Cardiac septum (tissue), 1 donor: ENCODE data around the gene KRT75. TPM values are rescaled to one million over a fixed set of nuclear protein-coding genes. Genes with fewer than 3 reads are reported as not detected.
"Not testable (repeated sequence)": the region's sequence is repeated elsewhere in the genome, so short reads cannot be mapped to it uniquely, and the experiment has no call there.

Experiments
- DNase-seq: peaks from one replicate; pipeline ENCODE4 v3.0.0-alpha.2; 2020; ENCODE audit warnings: low spot score
- intact Hi-C: fragments of 100-400 bp; cut with DNase I; formaldehyde crosslinking; loops from one replicate; pipeline ENCODE4 v1.14.0; 2022
- long read RNA-seq: library from polyadenylated mRNA; unstranded; transcript quantifications from one replicate; pipeline ENCODE4 v2.0.0, GENCODE V29; 2021
- total RNA-seq: library from RNA; stranded (reverse); fragmentation: NEBNext Ultra II Directional; extraction: Animal tissue kit (Norgen Biotek cat#: 25700); gene quantifications from one replicate; pipeline ENCODE4 v1.2.1, GENCODE V29; 2021
- donor health status: DM: no; HTN: no; CAD: no.

The KRT75 gene
- total RNA-seq, result not detected
- long read RNA-seq, result 0 reads

DNA sequence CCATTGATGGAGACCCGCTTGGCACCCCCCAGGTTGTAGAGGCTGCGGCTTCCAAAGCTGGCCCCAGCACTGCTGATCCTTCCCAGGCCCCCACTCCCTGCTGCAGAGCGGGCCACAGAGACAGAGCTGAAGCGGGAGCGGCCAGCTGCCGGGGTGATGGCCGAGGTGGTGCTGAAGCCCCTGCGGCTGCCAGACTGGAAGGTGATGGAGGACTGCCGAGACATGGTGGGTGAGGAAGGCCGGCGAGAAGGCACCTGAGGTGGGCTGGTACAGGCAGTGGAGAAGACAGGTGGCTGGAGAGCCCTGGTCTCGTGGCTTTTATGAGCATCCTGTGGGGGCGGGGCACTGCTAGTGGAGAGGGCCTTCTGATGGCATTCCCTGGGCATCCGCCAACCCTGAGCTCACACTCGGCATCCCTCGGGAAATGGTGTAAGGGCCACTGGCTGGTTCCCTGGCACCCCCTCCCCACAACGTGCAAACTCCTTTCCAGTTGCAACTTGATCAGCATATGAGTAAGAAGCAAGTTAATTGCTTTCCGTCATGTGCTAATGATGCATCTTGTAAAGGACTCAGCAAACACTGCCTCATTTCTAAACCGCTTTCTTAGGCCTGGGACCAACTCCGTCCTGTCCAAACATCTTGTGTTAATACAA is at the start of gene KRT75:
TSS of gene KRT75 (minus strand) at position 291 of the 653 bp plus-strand sequence. CDS start at position 224, 67 bp downstream.
- intact Hi-C loops, result no loop called here
- no peak for DNase-seq

- intact Hi-C loops, result no loop called here
Measured at GRCh38 chr12:52480073-52480472, 45.9 kb upstream of the KRT75 start.

GRCh38 chr12:52477651-52478050 is 43.5 kb upstream of the KRT75 start:
- no peak for DNase-seq
- intact Hi-C loops, result no loop called here

More at GRCh38 chr12:52480073-52480472, 45.9 kb upstream of the KRT75 start:
- DNase-seq, result no peak

- intact Hi-C loops, result no loop called here
- DNase-seq, result no peak
Measured at GRCh38 chr12:52474212-52474611, 40.0 kb upstream of the KRT75 start.

DNA sequence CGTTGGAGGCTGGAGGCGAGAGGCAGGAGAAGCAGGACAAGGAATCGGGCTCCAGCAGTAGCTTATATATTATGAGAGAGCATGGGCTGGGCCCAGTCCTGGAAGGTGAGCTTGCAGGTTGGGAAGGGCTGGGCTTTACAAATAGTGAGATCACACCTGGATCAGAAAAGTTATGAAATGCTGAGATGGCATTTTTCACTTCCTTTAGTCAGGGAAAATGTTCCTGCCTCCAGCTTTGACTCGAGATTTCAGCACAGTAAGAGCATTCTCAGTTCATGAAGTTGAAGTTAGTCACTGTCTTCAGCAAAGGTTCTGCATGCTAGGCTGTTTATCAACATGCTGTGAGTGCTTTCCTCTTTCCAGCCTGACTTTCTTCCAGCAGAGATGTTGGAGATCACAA is 39.6 kb upstream of the KRT75 start, which contains the start of gene KRT6C:
TSS of gene KRT6C (minus strand) at position 38 of the 400 bp plus-strand sequence. CDS start 68 bp downstream, outside the sequence.
- intact Hi-C loops, result no loop called here
- DNase-seq, result no peak

GRCh38 chr12:52469853-52470252 is 35.7 kb upstream of the KRT75 start:
- intact Hi-C loops, result no loop called here
- no peak for DNase-seq

GRCh38 chr12:52464897-52465296 is 30.7 kb upstream of the KRT75 start:
- intact Hi-C loops, result no loop called here

GRCh38 chr12:52461693-52462092 is 27.5 kb upstream of the KRT75 start:
- DNase-seq, result no peak
- intact Hi-C loops, result no loop called here

More at GRCh38 chr12:52464897-52465296, 30.7 kb upstream of the KRT75 start:
- no peak for DNase-seq

DNA sequence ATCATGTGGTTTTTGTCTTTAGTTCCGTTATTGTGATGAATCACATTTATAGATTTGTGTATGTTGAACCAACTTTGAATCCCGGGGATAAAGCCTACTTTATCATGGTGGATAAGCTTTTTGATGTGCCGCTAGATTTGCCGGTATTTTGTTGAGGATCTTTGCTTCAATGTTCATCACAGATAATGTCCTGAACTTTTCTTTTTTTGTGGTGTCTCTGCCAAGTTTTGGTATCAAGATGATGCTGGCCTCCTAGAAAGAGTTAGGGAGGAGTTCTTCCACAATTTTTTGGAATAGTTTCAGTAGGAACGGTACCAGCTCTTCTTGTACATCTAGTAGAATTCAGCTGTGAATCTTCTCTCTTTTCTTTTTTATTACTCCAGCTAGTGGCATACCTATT is 24.7 kb upstream of the KRT75 start:
- no peak for DNase-seq
- intact Hi-C loops, result no loop called here

- intact Hi-C loops, result no loop called here
- DNase-seq, result no peak
Measured at GRCh38 chr12:52455821-52456220, 21.6 kb upstream of the KRT75 start.

DNA sequence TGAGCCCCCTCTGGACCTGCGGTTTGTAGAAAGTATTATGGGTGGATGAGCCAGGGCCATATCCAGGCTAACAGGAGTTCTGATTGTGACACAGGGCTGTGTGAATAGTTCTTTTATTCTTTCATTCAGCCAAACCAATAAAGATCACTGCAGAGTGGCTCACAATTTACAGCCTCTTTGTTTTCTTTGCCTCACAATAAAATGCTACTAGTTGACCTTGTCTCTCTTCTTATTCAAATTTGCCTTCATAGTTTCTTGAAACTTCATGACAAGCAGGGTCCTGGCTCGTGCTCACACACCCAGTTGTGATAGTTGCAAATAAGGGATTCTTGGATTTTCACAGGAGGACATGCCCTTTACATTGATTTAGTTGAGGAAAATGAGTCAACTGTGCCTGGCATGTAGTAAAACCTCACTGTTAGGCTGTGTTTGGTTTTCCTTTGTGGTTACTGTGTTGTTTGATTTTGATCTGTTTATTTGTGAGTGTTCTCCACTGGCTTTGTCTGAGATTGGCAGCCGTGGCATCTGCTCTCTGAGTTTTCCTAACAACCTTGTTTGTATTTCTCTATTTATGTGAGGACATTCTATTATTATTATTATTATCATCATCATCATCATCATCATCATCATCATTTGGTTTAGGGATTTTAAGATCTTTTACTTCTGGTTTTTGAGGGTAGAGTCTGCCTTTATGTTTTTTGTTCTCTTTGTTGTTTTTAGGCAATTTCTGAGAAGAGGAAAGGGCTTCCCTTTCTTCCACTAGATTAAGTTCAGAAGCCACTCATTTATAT is 20.4 kb upstream of the KRT75 start:
- intact Hi-C loops, result no loop called here
- DNase-seq, result no peak

DNA sequence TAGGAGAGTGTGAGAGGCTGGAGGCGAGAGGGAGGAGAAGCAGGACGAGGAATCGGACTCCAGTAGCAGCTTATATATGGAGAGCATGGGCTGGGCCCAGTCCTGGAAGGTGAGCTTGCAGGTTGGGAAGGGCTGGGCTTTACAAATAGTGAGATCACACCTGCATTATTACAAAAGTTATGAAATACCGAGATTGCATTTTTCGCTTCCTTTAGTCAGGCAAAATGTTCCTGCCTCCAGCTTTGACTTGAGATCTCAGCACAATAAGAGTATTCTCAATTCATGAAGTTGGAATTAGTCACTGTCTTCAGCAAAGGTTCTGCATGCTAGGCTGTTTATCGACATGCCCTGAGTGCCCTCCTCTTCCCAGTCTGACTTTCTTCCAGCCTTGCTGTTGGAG is 17.9 kb upstream of the KRT75 start, which contains the start of gene KRT6B:
TSS of gene KRT6B (minus strand) at position 46 of the 400 bp plus-strand sequence. CDS start 68 bp downstream, outside the sequence.
- DNase-seq, result no peak
- intact Hi-C loops, result no loop called here

DNA sequence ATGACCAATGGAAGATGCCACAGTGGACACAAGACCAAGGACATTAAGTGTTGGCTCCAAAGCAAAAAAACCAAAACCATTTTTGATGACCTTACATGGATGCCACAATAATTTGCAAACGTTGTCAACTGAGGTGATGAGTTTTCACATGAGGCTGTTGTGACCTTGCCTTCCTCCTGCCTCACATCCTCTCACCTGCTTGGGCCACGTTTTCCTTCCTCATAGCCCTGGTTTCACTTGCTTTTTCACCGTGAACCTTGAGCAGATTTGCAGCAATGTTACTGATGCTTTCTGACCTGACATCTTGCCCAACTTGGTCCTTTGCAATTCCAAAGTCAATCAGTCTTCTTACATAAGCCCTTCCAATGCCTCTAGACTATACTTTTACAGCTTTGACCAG is 14.1 kb upstream of the KRT75 start:
- intact Hi-C loops, result no loop called here

GRCh38 chr12:52447196-52447595 is 13.0 kb upstream of the KRT75 start:
- DNase-seq, intact Hi-C loops: not testable (repeated sequence)

More for the DNA sequence above, 14.1 kb upstream of the KRT75 start:
- no peak for DNase-seq

DNA sequence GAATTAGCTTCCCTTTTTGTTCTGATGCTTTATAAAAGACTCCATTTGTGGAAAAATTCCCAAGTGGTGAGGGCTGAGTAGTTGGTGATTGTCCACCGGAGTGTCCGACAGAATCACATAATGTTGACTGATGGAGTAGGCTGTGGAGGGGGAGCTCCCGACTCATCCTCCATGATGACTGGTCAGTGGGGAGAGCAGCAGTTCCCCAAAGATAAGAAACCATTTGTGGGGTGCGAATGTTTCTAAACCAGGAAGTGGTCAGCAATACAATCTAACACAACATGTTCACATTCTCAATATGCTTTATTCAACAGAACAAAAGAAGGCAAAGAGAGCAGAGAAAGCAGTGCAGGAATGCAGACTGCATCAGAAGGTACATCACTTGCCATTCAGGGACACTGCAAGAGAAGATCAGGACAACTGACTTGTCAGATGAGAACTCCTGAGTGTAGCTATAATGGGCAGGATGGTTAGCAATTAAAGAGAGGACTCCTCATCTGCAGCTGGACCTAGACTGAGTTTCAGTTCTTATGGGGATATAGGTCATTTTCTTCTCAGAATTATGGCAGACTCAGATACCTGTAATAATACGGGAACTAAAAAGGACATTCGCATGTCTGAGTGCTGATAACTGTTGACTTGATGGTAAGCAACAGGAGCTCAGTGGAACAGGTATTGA is 12.3 kb upstream of the KRT75 start:
- DNase-seq, result no peak
- intact Hi-C loops, result no loop called here

- intact Hi-C loops, result no loop called here
- DNase-seq, result no peak
Measured at GRCh38 chr12:52445876-52446275, 11.7 kb upstream of the KRT75 start.

- no peak for DNase-seq
- intact Hi-C loops, result no loop called here
Measured at GRCh38 chr12:52444647-52445595, 10.8 kb upstream of the KRT75 start.

DNA sequence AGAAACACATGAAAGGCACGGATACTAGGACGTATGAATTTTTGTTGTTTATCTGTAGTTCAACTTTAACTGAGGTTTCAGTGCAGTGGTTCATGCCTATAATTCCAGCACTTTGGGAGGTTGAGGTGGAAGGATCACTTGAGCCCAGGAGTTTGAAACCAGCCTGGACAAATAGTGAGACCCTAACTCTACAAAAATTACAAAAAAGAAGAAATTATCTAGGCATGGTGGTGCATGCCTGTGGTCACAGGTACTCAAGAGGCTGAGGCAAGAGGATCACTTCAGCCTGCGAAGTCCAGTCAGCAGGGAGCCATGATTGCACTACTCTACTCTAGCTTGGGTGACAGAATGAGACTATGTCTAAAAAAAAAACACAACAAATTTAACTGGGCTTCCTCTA is 9.8 kb upstream of the KRT75 start:
- DNase-seq, result no peak
- intact Hi-C loops, result no loop called here

- no peak for DNase-seq
- intact Hi-C loops, result no loop called here
Measured at GRCh38 chr12:52442600-52443061, 8.5 kb upstream of the KRT75 start.
